ENCODE results near the gene SCFD1. TPM values are rescaled to one million over a fixed set of nuclear protein-coding genes. Genes with fewer than 3 reads are reported as not detected.
"Not testable (repeated sequence)": the region's sequence is repeated elsewhere in the genome, so short reads cannot be mapped to it uniquely, and the experiment has no call there.

SCFD1 gene
- total RNA-seq, 2 donors from 2014 or later = 71.9 to 91.1 TPM

DNA sequence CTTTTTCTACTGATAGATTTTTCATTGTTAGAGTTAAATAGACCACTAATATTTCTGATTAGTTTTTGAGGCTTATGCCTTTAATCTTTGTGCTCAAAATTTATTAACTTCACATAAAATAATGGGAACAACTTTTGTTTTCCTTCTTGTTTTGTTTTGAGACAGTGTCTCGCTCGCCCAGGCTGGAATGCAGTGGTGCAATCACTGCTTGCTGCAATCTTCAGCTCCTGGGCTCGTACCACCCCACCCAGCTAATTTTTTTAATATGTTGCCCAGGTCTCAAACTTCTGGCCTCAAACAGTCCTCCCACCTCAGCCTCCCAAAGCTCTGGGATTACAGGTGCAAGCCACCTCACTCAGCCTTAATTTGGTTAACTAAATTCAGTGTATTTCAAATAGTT lies 16.8 kb downstream of the SCFD1 start:
- H3K9me3 ChIP-seq = no peaks in the 10 kb centered on the region
- peaks cover 4% of the 10 kb centered on the region for H3K4me1 ChIP-seq
- no peak for DNase-seq
- no peaks in the 10 kb centered on the region for H3K27me3 ChIP-seq
- WGBS, 2 donors = 86 to 87% methylated on average over 3 of the region's 3 CpGs
- intact Hi-C loops (cut with DNase I) = no loop called here
- no peak for ATAC-seq
- TF ChIP-seq POLR2A (IDR thresholded peaks at IDR 0.05) = no peak
- TF ChIP-seq, protein P1, sequence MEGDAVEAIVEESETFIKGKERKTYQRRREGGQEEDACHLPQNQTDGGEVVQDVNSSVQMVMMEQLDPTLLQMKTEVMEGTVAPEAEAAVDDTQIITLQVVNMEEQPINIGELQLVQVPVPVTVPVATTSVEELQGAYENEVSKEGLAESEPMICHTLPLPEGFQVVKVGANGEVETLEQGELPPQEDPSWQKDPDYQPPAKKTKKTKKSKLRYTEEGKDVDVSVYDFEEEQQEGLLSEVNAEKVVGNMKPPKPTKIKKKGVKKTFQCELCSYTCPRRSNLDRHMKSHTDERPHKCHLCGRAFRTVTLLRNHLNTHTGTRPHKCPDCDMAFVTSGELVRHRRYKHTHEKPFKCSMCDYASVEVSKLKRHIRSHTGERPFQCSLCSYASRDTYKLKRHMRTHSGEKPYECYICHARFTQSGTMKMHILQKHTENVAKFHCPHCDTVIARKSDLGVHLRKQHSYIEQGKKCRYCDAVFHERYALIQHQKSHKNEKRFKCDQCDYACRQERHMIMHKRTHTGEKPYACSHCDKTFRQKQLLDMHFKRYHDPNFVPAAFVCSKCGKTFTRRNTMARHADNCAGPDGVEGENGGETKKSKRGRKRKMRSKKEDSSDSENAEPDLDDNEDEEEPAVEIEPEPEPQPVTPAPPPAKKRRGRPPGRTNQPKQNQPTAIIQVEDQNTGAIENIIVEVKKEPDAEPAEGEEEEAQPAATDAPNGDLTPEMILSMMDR (IDR thresholded peaks at IDR 0.05) = no peak
- H3K36me3 ChIP-seq (replicated peaks in 1 of 2; ENCODE audit: insufficient read depth in 1 of 2, low read depth in 2 of 2) = peaks cover 0 to 4% of the 10 kb centered on the region in 2 donors
- no peak overlapping the region for H3K27ac ChIP-seq
- no peak overlapping the region for H3K4me3 ChIP-seq

DNA sequence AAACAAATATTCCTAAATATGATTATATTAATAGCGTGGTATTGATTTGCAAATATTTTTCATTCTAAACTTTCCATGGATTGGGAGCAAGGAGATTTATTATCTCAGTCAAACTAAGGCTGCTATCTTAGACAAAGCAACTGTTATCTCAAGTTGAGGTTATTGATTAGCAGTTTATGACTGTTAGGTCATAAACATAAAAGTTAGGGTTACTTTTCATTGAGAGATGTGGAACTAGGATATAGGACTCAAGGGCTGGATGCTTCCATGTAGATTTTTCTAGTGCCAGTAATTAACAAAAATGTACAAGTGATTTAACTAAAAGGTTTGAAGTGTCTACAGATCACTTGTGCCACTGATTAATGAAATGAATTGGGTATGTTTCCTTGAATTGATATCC lies 19.1 kb downstream of the SCFD1 start:
- Histone ChIP-seq H3K4me3 (no peak overlapping the region), H3K4me1 (peaks cover 4% of the 10 kb centered on the region), H3K27me3 (no peaks in the 10 kb centered on the region), H3K36me3 (replicated peaks in 1 of 2; ENCODE audit: insufficient read depth in 1 of 2, low read depth in 2 of 2) (peaks cover 4 to 6% of the 10 kb centered on the region in 2 donors), H3K9me3 (no peaks in the 10 kb centered on the region), H3K27ac (no peak overlapping the region)
- no peak for TF ChIP-seq POLR2A (IDR thresholded peaks at IDR 0.05)
- TF ChIP-seq, protein P1 (IDR thresholded peaks at IDR 0.05) = no peak
- WGBS, 2 donors = 12 to 26% methylated on average over 1 of the region's 1 CpG
- no peak for ATAC-seq
- intact Hi-C loops (cut with DNase I) = no loop called here
- DNase-seq = no peak

DNA sequence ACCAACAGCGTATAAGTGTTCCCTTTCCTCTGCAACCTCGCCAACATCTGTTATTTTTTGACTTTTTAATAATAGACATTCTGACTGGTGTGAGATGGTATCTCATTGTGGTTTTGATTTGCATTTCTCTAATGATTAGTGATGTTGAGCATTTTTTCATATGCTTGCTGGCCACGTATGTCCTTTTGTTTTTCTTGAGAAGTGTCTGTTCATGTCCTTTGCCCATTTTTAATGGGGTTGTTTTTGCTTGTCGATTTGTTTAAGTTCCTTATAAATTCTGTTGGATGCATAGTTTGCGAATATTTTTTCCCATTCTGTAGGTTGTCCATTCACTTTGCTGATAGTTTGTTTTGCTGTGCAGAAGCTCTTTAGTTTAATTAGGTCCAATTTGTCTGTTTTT lies 22.3 kb downstream of the SCFD1 start:
- intact Hi-C loops (cut with DNase I); DNase-seq; H3K4me1 ChIP-seq; ATAC-seq; H3K36me3 ChIP-seq (replicated peaks in 1 of 2; ENCODE audit: insufficient read depth in 1 of 2, low read depth in 2 of 2); H3K9me3 ChIP-seq; H3K27me3 ChIP-seq; H3K4me3 ChIP-seq; H3K27ac ChIP-seq: not testable (repeated sequence)
- WGBS, 2 donors = 94 to 99% methylated on average over 5 of the region's 5 CpGs

DNA sequence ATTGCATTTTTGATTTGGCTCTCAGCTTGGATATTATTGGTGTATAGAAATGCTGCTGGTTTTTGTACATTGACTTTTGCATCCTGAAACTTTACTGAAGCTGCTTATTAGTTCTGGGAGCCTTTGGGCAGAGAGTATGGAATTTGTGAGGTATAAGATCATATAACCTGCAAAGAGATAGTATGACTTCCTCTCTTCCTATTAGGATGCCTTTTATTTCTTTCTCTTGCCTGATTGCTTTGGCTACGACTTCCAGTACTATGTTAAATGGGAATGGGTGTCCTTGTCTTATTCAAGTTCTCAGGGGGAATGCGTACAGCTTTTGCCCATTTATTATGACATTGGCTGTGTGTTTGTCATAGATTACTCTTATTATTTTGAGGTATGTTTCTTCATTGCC lies 23.5 kb downstream of the SCFD1 start:
- DNase-seq (no peak), ATAC-seq (no peak)
- H3K9me3 ChIP-seq = no peaks in the 10 kb centered on the region
- H3K36me3 ChIP-seq (replicated peaks in 1 of 2; ENCODE audit: insufficient read depth in 1 of 2, low read depth in 2 of 2) = peaks cover 5 to 9% of the 10 kb centered on the region in 2 donors
- H3K27ac ChIP-seq = no peak overlapping the region
- WGBS, 2 donors = 96 to 98% methylated on average over 2 of the region's 2 CpGs
- no peaks in the 10 kb centered on the region for H3K4me1 ChIP-seq
- H3K27me3 ChIP-seq = no peaks in the 10 kb centered on the region
- TF ChIP-seq POLR2A (IDR thresholded peaks at IDR 0.05) = no peak
- TF ChIP-seq, protein P1 (IDR thresholded peaks at IDR 0.05) = no peak
- intact Hi-C loops (cut with DNase I) = no loop called here
- H3K4me3 ChIP-seq = no peak overlapping the region

DNA sequence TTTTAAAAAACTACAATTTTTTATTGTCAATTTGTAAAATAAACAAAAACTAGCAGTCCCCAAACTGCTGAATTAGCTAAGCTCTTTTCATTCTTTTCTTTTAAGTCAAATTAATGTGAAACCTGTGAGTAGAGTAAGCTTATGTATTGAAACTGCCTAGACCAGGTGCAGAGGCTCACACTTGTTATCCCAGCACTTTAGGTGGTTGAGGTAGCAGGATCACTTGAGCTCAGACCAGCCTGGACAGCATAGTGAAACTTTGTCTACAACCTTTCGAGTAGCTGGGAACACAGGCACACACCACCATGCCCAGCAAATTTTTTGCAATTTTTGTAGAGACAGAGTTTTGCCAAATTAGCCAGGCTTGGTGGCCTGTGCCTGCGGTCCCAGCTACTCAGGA lies 26.4 kb downstream of the SCFD1 start:
- TF ChIP-seq, protein P1 (IDR thresholded peaks at IDR 0.05) = no peak
- no peak for TF ChIP-seq POLR2A (IDR thresholded peaks at IDR 0.05)
- DNase-seq (no peak), ATAC-seq (no peak)
- no peaks in the 10 kb centered on the region for H3K4me1 ChIP-seq
- H3K27me3 ChIP-seq = no peaks in the 10 kb centered on the region
- H3K4me3 ChIP-seq = no peak overlapping the region
- no peaks in the 10 kb centered on the region for H3K9me3 ChIP-seq
- H3K27ac ChIP-seq = no peak overlapping the region
- intact Hi-C loops (cut with DNase I) = no loop called here
- H3K36me3 ChIP-seq (replicated peaks in 1 of 2; ENCODE audit: insufficient read depth in 1 of 2, low read depth in 2 of 2) = peaks cover 5 to 12% of the 10 kb centered on the region in 2 donors
- WGBS, 2 donors = 94 to 100% methylated on average over 2 of the region's 2 CpGs
